ENCODE results near the gene NUP214.

Gene NUP214

GRCh38 chr9:131280660-131281059, 155.3 kb downstream of the NUP214 start:
- DNase-seq = no peak

- no peak for DNase-seq
Measured at GRCh38 chr9:131281119-131281965, 156.0 kb downstream of the NUP214 start.

GRCh38 chr9:131282175-131282574, 156.8 kb downstream of the NUP214 start:
- DNase-seq = no peak

- no peak for DNase-seq
Measured at GRCh38 chr9:131282688-131283422, 157.5 kb downstream of the NUP214 start.

Data from NCI-H1417 treated with DMSO at 0.1 percent for 48 hours (cell line).